MCF 10A (cell line): ENCODE results near the gene CASK. TPM values are rescaled to one million over a fixed set of nuclear protein-coding genes. Genes with fewer than 3 reads are reported as not detected.

Experiments used
- BruUV-seq: library from RNA; stranded (reverse); fragments of 400-500 nt; replicated peaks from 2 replicates; lab custom pipeline; 2021; lab: Mats Ljungman, UMichigan
- CTCF ChIA-PET: fragments of 300-600 bp; sonication (Branson Sonifier 250); formaldehyde crosslinking; extraction: SDS; loops from one replicate; lab custom pipeline; 2021; ENCODE audit warnings: antibody characterized with exemption, inconsistent platforms; lab: Yijun Ruan, JAX
- POLR2A ChIA-PET: fragments of 300-600, 350-650 bp; sonication (Branson Sonifier 250); formaldehyde crosslinking; extraction: SDS; loops from one replicate; lab custom pipeline; 2020; ENCODE audit warnings: antibody characterized with exemption, inconsistent platforms; lab: Yijun Ruan, JAX
- DNase-seq: peaks from one replicate; pipeline ENCODE4 v3.0.0-alpha.2; 2018; ENCODE audit not compliant: unreplicated experiment
- H3K27ac Mint-ChIP-seq: one replicate; pipeline ENCODE4 v1.8.0; 2022; ENCODE audit warnings: mild to moderate bottlenecking, low read depth, mixed read lengths; ENCODE audit not compliant: unreplicated experiment
- H3K27me3 Mint-ChIP-seq: one replicate; pipeline ENCODE4 v1.8.0; 2022; ENCODE audit warnings: mixed read lengths; ENCODE audit not compliant: insufficient read depth, unreplicated experiment
- H3K36me3 Mint-ChIP-seq: one replicate; pipeline ENCODE4 v1.8.0; 2022; ENCODE audit warnings: mild to moderate bottlenecking, moderate library complexity, mixed read lengths; ENCODE audit not compliant: insufficient read depth, unreplicated experiment
- H3K4me1 Mint-ChIP-seq: one replicate; pipeline ENCODE4 v1.8.0; 2022; ENCODE audit warnings: mixed read lengths; ENCODE audit not compliant: insufficient read depth, unreplicated experiment
- H3K4me3 Mint-ChIP-seq: one replicate; pipeline ENCODE4 v1.8.0; 2022; ENCODE audit warnings: mild to moderate bottlenecking, moderate library complexity, mixed read lengths; ENCODE audit not compliant: unreplicated experiment
- H3K9me3 Mint-ChIP-seq: one replicate; pipeline ENCODE4 v1.8.0; 2022; ENCODE audit warnings: mixed read lengths; ENCODE audit not compliant: unreplicated experiment
- intact Hi-C: fragments of 100-400 bp; cut with micrococcal nuclease; formaldehyde crosslinking; loops from 2 replicates; pipeline ENCODE4 v1.14.1; 2022
- total RNA-seq: library from RNA; stranded (reverse); gene quantifications from 2 replicates; pipeline ENCODE4 v1.2.3, GENCODE V29; 2022
- TF ChIP-seq, protein P1 (sequence below): fragments of 200-600 bp; IDR thresholded peaks from one replicate; pipeline ENCODE4 v1.8.0; 2022; ENCODE audit warnings: antibody characterized with exemption, mild to moderate bottlenecking; ENCODE audit not compliant: unreplicated experiment

CASK gene
- total RNA-seq, 1 experiment from 2014 or later = 34.9 TPM

DNA sequence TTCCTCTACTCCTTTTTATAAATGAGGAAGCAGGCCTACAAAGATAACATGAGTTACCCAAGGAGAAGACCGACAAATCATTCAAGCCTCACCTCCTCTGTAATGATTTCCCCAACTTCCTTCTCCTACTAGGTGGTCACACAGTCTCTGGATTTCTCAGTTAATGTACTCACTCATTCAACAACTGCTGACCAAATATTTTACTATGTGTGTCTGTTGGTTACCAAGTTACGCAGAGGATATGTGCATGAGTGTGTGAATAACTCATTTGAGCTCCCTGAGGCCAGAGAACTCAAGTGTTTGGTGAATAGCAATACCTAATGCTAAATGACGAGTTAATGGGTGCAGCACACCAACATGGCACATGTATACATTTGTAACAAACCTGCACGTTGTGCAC, 10.4 kb downstream of the CASK start:
- H3K4me3 Mint-ChIP-seq = no peak overlapping the region
- H3K9me3 Mint-ChIP-seq = no peaks in the 10 kb centered on the region
- no peaks in the 10 kb centered on the region for H3K4me1 Mint-ChIP-seq
- no peaks in the 10 kb centered on the region for H3K36me3 Mint-ChIP-seq
- TF ChIP-seq, protein P1, sequence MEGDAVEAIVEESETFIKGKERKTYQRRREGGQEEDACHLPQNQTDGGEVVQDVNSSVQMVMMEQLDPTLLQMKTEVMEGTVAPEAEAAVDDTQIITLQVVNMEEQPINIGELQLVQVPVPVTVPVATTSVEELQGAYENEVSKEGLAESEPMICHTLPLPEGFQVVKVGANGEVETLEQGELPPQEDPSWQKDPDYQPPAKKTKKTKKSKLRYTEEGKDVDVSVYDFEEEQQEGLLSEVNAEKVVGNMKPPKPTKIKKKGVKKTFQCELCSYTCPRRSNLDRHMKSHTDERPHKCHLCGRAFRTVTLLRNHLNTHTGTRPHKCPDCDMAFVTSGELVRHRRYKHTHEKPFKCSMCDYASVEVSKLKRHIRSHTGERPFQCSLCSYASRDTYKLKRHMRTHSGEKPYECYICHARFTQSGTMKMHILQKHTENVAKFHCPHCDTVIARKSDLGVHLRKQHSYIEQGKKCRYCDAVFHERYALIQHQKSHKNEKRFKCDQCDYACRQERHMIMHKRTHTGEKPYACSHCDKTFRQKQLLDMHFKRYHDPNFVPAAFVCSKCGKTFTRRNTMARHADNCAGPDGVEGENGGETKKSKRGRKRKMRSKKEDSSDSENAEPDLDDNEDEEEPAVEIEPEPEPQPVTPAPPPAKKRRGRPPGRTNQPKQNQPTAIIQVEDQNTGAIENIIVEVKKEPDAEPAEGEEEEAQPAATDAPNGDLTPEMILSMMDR = no peak
- no peak overlapping the region for H3K27ac Mint-ChIP-seq
- no TSS peak for BruUV-seq
- CTCF ChIA-PET = no interaction called here
- POLR2A ChIA-PET = no interaction called here
- DNase-seq = no peak
- peaks cover 60% of the 10 kb centered on the region for H3K27me3 Mint-ChIP-seq
- intact Hi-C loops = no loop called here

DNA sequence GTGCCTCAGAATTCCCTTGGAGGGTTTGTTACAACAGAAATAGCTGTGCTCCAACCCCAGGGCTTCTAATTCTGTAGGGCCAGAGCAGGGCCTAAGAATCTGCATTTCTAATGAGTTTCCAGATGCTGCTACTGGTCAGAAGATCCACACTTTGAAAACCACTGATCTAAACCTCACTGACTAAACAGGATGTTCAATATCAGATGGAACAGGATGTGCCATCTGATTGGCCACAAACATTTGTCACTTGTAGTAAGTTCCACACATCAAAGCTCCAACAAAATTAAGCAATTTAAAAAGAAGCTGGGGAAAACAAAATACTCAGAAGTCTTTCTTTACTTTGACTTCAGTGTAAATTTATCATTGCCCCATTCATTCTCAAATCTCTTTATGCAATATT, 14.3 kb downstream of the CASK start:
- CTCF ChIA-PET = interaction anchor here (0.7 to 1.2 kb wide), 2 partner anchors 11 to 363 kb away, joined by 3 to 4 read pairs; no protein-coding TSS in a partner anchor
- Mint-ChIP-seq H3K4me3 (no peak overlapping the region), H3K4me1 (peaks cover 15% of the 10 kb centered on the region), H3K9me3 (no peaks in the 10 kb centered on the region), H3K27me3 (peaks cover 40% of the 10 kb centered on the region), H3K36me3 (no peaks in the 10 kb centered on the region), H3K27ac (no peak overlapping the region)
- intact Hi-C loops = no loop called here
- no peak for DNase-seq
- no TSS peak for BruUV-seq
- TF ChIP-seq, protein P1 = no peak
- POLR2A ChIA-PET = interaction anchor here (0.7 to 1.5 kb wide), 2 partner anchors 11 to 19 kb away, joined by 3 read pairs; no protein-coding TSS in a partner anchor

DNA sequence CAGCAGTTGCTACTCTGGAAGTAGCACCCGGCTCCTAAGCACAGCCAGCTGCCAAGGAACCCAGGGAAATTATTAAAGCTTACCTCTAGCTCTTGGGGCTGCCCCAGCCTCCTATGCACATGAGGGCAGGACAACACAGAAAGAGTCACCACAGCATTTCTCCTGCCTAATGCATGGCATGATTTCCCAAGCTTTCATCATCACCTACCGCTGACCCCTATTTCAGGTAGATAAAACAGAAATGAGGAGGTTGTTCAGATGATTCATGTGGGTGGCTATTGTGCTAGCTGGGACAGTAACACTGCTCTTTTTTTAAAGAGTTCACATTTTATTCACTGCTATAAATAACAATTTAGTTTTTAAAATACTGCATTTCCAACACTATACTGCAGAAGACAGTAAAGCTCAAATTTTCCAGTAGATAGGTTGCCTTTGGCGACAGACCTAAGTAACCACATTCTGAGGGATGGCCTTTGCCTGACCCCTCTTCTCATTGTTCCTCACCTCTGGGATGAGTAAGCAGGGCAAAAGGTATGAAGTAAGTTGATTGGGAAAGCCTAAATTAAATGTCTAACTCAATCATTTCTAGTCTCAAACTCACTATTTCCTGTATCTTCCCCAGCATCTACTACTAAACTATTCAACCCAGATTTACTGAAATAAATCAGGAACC, 16.7 kb downstream of the CASK start:
- H3K4me3 Mint-ChIP-seq = no peak overlapping the region
- TF ChIP-seq, protein P1 = no peak
- ChIA-PET POLR2A (interaction anchor here (0.5 to 1.6 kb wide), 11 partner anchors 11 to 348 kb away, joined by 3 to 6 read pairs (median 4); no protein-coding TSS in a partner anchor), CTCF (interaction anchor here (0.9 to 1.5 kb wide), 2 partner anchors 18 to 111 kb away, joined by 3 to 4 read pairs; no protein-coding TSS in a partner anchor)
- H3K36me3 Mint-ChIP-seq = peaks cover 4% of the 10 kb centered on the region
- peak; percentile 69 for DNase-seq
- peaks cover 15% of the 10 kb centered on the region for H3K4me1 Mint-ChIP-seq
- no peaks in the 10 kb centered on the region for H3K9me3 Mint-ChIP-seq
- intact Hi-C loops = no loop called here
- peak overlapping the region; percentile 7 for H3K27ac Mint-ChIP-seq
- peaks cover 42% of the 10 kb centered on the region for H3K27me3 Mint-ChIP-seq
- no TSS peak for BruUV-seq

DNA sequence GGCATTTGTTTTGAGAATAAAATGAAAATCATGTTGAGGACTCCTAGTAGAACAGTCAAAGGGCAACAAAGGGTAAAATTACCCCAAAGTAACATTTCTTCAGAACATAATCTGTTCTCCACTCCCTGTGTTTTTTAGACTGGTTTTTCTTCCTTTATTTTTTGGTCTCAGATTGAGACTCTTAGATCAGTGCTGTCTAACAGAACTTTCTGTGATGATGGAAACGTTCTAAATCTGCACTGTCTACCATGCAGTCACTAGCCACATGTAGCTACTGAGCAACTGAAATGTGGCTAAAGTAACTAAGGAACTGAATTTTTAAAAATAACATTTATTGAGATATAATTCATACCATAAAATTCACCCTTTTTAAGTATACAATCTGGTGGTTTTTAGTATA, 19.8 kb downstream of the CASK start:
- BruUV-seq = no TSS peak

More for the DNA sequence above, 19.8 kb downstream of the CASK start:
- Mint-ChIP-seq H3K27me3 (peaks cover 58% of the 10 kb centered on the region), H3K36me3 (peaks cover 17% of the 10 kb centered on the region), H3K4me3 (no peak overlapping the region), H3K9me3 (peaks cover 7% of the 10 kb centered on the region), H3K27ac (no peak overlapping the region), H3K4me1 (peaks cover 15% of the 10 kb centered on the region)
- TF ChIP-seq, protein P1 = no peak
- POLR2A ChIA-PET = no interaction called here
- intact Hi-C loops = no loop called here
- no peak for DNase-seq
- CTCF ChIA-PET = no interaction called here
